HG03095 (cell line): ENCODE results near the gene EIF4G3.
"Not testable (repeated sequence)": the region's sequence is repeated elsewhere in the genome, so short reads cannot be mapped to it uniquely, and the experiment has no call there.

Source experiments
- ATAC-seq: cut with Tn5 transposase; IDR thresholded peaks from one replicate; pipeline ENCODE4 v1.9.1; 2021; ENCODE audit warnings: moderate library complexity; ENCODE audit not compliant: unreplicated experiment

EIF4G3 gene

GRCh38 chr1:20956272-20956671 lies 220.4 kb downstream of the EIF4G3 start:
- no peak for ATAC-seq

- ATAC-seq: no peak
These were observed 226.0 kb downstream of the EIF4G3 start for GRCh38 chr1:20950679-20951078.

- no peak for ATAC-seq
These were observed 226.7 kb downstream of the EIF4G3 start for GRCh38 chr1:20949871-20950590.

- ATAC-seq: no peak
These were observed 228.6 kb downstream of the EIF4G3 start for GRCh38 chr1:20948101-20948500.

GRCh38 chr1:20947409-20947808 lies 229.3 kb downstream of the EIF4G3 start:
- no peak for ATAC-seq

GRCh38 chr1:20936621-20937020 lies 240.1 kb downstream of the EIF4G3 start:
- no peak for ATAC-seq

- ATAC-seq: no peak
These were observed 240.5 kb downstream of the EIF4G3 start for GRCh38 chr1:20936216-20936615.

- ATAC-seq: no peak
These were observed 241.0 kb downstream of the EIF4G3 start for GRCh38 chr1:20935717-20936116.

- ATAC-seq: no peak
These were observed 244.2 kb downstream of the EIF4G3 start for GRCh38 chr1:20932437-20932977.

- ATAC-seq: no peak
These were observed 244.7 kb downstream of the EIF4G3 start for GRCh38 chr1:20931930-20932436.

GRCh38 chr1:20930427-20930826 lies 246.3 kb downstream of the EIF4G3 start:
- ATAC-seq: no peak

- ATAC-seq: no peak
These were observed 248.6 kb downstream of the EIF4G3 start for GRCh38 chr1:20928146-20928545.

GRCh38 chr1:20921285-20921684 lies 255.4 kb downstream of the EIF4G3 start:
- no peak for ATAC-seq

- ATAC-seq: no peak
These were observed 263.5 kb downstream of the EIF4G3 start for GRCh38 chr1:20913242-20913641.

GRCh38 chr1:20907526-20907925 lies 269.2 kb downstream of the EIF4G3 start:
- not testable (repeated sequence) for ATAC-seq

GRCh38 chr1:20903437-20903836 lies 273.3 kb downstream of the EIF4G3 start:
- no peak for ATAC-seq

GRCh38 chr1:20900056-20900455 lies 276.6 kb downstream of the EIF4G3 start:
- no peak for ATAC-seq

- ATAC-seq: no peak
These were observed 277.3 kb downstream of the EIF4G3 start for GRCh38 chr1:20899154-20899972.

GRCh38 chr1:20896826-20897225 lies 279.9 kb downstream of the EIF4G3 start:
- ATAC-seq: no peak

- ATAC-seq: no peak
These were observed 282.8 kb downstream of the EIF4G3 start for GRCh38 chr1:20893931-20894330.

GRCh38 chr1:20891091-20891490 lies 285.6 kb downstream of the EIF4G3 start:
- no peak for ATAC-seq

GRCh38 chr1:20887246-20887645 lies 289.5 kb downstream of the EIF4G3 start:
- ATAC-seq: no peak
